ENCODE data around the gene RCSD1.

Gene RCSD1

DNA sequence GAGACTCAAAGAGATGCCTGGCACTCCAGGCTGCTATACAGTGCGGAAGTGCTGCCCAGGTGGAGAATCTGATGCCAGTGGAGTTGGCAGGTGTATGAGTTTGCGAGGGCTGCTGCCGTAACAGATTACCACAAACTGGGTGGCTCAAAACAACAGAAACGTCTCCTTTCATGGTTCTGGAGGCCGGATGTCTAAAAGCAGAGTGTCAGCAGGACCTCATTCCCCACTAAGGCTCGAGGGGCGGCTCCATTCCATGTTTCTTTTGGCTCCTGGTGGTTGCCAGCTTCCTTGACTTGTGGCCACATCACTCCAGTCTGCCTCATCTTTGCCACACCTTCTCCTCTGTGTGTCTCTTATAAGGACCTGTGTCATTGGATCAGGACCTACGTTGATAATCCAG, 10.0 kb downstream of the RCSD1 start:
- in situ Hi-C loops (cut with MboI; ENCODE audit: low sequenced_read_pairs), result no loop called here

DNA sequence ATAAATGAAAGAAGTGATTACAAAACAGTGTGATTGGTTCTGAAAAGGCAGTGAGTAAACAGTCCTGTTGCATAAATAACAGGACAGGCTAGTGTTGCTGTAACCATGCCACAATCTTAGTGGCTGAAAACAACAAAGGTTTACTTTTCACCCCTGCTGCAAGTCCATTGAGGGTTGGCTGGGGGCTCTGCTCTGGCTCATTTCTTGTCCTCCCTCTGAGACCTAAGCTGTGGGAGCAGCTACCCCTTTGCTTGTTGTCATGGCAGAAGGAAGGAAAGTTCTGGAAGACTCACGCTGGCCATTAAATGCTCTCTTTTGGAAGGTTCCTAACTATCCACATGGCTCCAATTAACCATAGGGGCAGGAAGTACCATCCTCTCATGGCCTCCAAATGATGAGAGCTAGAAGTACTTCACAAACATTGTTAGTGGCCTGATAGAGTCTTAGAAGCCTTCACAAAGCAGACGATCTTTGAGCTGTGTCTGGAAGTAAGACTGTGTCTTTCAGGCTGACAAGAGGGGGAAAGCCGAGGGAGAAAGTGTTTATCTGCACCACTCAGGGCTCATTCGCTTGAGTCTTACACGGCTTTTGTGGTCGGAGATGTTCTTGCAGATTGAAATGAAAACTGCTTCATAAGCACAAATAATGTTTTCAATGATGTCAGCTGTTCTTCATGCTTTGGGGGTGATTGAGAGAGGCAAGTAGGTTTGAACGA, 11.9 kb downstream of the RCSD1 start:
- in situ Hi-C loops (cut with MboI; ENCODE audit: low sequenced_read_pairs), result no loop called here

DNA sequence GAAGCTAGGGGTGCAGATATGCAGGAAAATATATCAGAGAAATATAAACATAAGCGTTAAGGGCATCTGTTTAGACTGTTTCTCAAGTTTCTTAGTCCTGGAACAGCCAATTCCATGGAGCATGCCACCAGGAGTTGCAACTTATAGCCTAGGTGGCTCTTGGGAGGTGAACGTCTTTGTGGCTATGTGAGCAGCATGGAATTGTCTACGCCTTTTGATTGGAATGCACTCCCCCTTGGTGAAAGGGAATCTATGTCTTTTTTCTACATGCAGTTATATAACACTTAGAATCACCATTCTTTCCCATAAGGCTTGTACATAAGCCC, 12.4 kb downstream of the RCSD1 start:
- in situ Hi-C loops (cut with MboI; ENCODE audit: low sequenced_read_pairs), result no loop called here

DNA sequence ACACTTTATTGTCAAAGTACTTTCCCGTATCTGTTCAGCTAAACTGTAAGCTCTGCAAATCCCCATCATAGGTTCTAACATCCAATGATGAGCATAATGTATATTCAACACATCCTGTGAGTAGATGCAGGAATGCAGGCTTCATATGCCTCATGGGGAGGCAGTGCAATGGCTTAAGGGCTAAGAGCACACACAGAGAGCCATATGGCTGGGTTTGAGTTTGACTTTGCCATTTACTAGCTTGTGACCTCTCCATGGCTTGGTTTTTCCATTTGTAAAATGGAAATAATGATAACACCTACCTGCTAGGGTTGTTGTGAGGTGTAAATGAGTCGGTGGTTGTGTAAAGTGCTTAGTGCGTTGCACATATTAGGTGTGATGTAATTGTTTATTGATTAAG, 13.4 kb downstream of the RCSD1 start:
- in situ Hi-C loops (cut with MboI; ENCODE audit: low sequenced_read_pairs), result no loop called here

DNA sequence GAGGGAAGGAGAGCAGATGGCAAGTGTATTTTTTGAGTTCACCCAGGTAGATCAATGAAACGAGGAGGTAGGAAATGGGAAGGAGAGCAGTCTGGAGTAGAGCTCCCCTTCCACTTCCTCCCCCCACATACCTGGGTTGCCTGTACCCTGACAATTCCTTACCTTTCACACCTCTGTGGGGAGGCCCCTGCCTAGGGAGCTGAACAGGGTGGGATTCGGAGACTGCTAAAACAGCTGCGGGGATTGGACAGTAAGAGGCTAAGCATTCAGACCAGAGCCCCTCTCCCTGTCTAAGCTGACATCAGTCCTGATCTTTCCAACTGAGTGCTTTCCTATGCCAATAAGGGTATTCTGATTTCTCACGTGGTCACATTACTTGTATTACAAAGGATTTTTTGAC, 14.5 kb downstream of the RCSD1 start:
- in situ Hi-C loops (cut with MboI; ENCODE audit: low sequenced_read_pairs), result no loop called here

DNA sequence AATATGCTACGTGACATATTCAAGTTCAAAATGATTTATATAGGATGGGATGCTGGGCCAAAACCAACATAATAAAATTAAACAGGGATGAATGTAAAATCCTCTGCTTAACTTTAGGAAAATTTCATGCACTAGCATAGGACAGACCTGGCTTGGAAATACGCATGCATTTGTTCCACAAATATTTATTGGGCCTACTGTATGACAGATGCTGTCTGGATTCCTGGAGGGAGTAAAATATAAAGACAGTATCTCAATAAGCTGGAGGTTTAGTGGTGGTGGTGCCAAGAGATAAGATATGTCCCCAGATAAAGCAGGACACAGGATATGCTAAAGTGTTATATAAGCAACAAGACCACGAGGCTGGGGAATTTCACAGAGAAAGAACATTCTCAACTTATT, 15.1 kb downstream of the RCSD1 start:
- in situ Hi-C loops (cut with MboI; ENCODE audit: low sequenced_read_pairs), result no loop called here

DNA sequence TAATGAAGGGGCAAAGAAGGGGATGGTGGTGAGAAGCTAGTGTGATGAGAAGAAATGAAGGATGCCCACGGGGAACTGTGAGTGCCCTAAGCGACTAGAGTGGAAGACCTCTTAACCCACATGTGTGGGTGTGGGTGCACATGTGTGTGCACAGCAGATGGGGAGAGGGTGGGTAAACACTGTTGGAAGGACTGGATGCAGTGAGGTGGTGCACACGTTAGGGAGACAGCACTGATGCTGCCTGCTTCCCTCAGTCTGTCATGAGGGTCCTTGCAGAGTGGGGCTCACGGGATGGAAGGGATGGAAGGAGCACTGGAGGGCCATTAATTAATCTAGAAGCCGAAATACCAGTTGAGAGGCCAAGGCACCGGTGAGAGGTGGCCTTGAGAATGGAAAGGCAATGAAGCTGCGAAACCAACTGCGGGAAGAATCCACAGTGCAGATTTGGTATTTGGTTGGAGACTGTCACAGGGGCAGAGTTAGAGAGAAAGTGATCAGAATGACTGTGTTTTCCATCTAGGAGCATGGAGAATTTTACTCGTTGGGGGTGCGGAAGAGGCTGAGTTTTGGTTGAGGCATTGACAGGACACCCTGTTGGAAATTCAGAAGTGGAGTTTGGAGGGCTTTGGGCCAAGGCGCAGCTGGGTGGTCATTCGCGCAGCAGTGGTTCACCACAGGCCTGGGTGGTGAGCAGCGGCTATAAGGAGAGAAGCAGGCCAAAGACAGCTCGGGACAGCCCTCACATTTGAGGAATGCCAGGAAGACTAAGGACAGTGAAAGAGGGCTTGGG, 15.8 kb downstream of the RCSD1 start:
- in situ Hi-C loops (cut with MboI; ENCODE audit: low sequenced_read_pairs), result no loop called here

DNA sequence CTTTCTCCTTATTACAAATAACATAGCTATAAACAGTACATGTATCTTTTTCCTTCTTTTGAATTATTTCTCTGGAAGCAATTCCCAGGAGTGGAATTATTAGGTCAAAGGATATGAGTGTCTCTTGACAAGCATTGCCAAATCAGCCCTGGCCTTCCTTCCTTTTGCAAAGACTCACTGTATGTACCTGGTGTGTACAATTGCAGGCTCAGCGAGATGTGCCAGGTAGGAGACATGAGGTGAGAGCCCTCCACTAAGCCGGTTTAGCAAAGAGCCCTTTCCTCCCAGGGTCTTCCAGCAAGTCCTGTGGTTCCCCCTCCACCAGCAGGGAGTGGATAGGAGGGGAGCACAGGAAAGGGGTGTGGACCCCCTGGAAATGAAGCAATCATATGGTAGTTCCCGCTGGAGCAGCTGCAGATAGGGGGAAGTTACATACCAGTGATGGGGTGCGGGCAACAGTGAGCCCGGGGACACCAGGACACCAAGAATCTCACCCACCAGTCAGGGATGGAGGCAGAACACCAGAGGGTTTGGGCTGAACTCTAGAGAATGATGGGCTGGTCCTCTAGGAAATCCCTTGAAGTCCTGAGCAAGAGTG, 18.3 kb downstream of the RCSD1 start:
- in situ Hi-C loops (cut with MboI; ENCODE audit: low sequenced_read_pairs), result no loop called here

DNA sequence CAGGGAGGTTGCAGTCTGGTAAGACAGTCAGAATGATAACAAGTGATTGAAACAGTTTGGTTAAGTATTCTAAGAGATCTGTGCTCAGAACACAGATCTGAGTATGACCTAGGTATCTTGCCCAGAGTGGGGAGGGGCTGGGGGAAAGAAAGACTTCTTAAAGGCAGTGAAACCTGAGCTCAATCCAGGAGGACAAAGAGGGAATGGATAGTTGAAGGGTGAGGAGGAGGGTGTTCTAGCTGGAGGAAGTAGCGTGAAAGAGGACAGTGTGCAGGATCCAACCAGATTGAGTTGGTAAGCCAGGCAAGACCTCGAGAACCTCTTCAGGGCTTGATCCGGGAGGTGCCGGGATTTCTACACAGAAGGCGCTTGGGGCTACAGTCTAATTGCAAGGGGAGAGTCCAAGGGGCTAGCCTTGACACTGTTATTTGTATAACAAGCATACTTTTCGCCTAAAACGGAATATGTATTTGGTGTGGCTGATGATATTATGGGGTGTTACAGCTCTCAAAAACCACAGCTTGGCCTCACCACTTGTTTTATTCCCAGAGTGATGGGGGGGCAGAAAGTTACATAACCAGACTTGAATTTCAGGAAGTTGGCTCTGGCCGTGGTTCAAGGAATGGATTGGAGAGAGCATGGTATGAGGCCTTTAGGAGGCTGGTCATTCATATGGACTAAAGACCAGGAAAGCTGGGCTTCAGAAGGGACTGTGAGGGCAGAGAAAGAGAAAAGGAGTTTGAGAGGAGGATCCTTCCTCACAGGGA, 19.1 kb downstream of the RCSD1 start:
- in situ Hi-C loops (cut with MboI; ENCODE audit: low sequenced_read_pairs), result no loop called here

DNA sequence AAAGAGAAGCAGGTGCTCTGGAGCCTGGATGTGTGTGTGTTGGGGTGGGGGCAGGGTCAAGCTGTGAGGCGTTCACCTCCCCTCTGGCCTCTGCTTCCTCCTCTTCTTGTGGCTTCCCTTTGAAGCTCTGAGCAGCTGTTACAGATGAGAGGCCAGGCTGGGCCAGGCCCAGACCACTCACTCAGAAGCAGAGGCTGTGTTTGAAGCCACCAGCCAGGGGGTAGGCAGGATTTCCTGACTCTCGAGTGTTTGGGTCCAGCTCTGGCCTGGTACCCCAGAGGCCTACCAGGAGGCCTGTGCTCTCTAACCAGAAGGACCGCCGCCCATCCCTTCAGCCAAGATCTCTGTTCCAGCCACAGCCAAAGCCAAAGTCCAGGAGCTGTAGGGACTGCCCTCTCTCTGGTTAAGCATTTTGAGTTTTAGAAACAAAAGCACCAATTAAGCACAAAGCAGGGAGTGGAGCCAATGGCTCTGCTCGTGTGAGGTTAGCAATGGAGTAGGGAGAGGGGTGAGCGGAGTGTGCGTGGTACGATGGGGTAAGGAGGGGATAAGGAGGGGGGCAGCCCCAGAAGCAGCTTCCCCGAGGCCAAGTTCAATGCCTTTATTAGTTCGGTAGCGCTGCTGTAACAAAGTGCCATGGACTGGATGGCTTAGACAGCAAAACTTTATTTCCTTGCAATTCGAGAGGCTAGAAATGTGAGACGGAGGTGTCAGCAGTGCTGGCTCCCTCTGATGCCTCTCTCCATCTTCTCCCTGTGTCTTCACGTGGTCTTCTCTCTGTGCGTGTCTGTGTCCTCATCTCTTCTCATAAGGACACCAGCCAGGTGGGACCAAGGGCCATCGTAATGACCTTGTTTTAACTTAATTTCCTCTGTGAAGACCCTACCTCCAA, 20.5 kb downstream of the RCSD1 start:
- in situ Hi-C loops (cut with MboI; ENCODE audit: low sequenced_read_pairs), result no loop called here

DNA sequence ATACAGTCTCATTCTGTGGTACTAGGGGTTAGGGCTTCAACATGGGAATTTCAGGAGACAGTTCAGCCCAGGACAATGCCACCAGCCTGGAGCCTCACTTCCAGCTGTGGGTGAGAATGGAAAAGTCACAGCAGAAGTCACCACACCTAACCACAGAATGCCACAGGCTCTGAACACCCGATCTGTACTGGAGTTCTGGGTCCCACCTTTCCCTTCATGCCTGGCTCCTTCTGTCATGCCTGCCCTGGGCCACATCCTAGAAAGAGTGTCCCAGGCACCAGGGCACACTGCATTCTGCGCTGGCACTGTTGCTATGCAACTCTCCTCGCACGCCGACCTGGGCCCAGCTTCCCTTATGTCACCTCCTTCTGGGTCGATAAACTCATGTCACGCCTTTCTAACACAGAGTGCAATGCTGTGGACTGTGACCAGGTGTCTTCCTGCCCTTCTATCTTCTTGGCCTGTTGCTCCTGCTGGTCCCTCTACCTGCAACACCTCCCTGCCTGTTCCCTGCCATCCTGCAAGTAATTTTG, 21.2 kb downstream of the RCSD1 start:
- in situ Hi-C loops (cut with MboI; ENCODE audit: low sequenced_read_pairs), result no loop called here

DNA sequence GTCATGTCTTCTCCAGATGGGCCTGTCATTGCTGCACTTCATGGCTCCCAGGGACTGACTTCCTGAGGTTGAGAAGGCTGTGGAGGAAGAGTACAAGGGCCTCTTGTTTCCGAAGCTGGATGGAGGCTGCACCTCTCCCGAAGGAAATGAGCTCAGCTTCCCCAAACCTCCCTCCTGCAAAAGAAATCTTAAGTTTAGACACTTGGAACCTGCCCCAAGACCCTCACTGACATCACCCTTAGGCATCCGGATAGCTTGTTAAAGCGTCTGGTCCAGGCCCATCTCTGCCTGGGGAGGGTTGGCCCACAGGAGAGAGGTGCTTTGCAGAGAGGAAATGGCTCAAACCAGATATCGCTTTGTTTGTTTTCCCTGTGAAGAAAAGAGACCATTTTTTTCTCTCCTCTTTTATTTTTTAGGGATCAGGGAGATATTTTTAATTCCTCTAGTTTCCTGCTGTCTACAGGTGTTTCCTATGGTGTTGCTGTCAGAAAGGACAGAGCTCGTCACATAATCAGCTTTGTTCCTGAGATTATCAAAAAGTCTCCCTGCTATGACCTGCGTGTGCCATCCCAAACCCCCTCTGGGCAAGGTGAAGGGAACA, 25.0 kb downstream of the RCSD1 start:
- in situ Hi-C loops (cut with MboI; ENCODE audit: low sequenced_read_pairs), result no loop called here

DNA sequence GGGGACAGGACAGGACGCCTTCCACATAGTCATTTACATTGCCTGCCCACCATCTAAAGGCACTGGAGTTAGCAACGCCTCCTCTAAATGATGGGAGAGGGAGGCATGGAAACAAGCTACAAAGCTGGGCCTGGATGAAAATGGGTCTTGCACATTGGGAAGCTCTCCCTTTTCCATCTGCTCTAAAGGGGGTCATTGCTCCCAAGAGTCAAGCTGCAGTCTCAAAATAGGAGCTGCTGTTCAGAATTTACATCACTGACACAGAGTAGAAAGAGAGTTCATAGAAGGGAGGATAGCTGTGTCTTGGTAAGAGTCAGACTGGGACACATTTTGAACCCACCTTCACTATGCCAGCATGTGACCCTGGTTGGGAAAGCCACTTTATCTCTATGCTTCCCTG, 26.6 kb downstream of the RCSD1 start:
- in situ Hi-C loops (cut with MboI; ENCODE audit: low sequenced_read_pairs), result no loop called here

DNA sequence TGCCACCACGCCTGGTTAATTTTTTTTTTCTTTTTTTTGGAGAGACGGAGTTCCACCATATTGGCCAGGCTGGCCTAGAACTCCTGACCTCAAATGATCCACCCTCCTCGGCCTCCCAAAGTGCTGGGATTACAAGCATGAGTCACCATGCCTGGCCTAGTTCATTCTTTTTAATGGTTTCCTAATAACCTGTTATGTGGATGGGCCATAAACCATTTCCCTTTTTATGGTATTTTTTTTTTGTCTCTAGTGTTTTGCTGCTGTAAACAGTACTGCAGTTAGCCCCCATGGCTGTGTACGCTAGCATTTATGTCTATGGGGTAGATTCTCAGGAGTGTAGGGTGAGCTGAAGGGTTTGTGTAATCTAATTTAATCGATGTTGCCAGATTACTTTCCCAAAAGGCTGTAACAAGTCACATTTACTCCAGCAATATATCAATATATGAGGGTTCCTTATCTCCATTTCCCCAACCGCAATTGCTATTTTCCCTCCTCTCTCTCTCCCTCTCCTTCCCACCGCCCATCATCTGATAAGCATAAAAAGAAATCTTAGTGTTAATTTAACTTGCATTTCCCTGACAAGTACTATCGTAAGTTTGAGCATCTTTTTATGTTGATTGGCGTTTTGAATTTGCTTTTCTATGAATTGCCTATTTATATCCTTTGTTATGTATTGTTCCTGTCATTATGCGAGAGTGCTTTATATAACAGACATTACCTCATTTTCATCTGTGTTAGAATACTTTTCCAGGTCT, 28.7 kb downstream of the RCSD1 start:
- in situ Hi-C loops (cut with MboI; ENCODE audit: low sequenced_read_pairs), result no loop called here

DNA sequence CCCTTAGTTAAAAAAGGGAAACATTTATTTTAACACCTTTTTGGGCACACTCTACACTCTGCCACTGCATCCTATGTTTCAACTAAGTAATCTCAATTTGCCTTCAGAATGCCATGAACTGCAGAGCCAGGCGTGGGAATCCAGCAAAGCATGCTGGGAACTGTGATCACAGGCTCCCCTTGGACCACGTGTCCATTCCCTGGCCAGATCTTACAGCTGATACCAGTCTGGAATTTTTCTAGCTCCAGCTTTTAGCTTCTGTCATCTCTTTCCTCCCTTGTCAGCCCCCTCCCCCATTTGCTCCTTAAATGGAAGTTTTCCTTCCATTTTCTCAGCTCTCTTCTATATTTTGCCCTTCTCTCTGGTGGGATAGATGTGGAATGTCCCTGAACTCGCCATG, 29.4 kb downstream of the RCSD1 start:
- in situ Hi-C loops (cut with MboI; ENCODE audit: low sequenced_read_pairs), result no loop called here

DNA sequence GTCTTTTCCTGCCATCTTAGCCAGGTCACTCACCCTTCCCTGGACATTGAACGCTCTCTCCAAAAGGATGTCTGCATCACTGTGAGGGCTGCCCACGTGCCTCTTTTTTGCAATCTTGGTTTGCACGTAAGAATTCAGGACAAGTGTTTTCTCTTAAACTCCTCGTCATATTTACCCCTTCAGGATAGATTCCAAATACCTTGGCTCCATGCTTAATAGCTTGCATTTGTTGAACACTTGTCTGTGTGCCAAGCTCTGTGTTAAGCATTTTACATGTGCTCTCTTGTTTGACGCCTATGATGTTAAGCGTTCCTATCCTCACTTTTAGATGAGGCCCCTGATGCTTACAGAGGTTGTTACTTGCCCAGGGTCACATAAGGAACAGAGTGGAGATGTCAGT, 29.8 kb downstream of the RCSD1 start:
- in situ Hi-C loops (cut with MboI; ENCODE audit: low sequenced_read_pairs), result no loop called here

DNA sequence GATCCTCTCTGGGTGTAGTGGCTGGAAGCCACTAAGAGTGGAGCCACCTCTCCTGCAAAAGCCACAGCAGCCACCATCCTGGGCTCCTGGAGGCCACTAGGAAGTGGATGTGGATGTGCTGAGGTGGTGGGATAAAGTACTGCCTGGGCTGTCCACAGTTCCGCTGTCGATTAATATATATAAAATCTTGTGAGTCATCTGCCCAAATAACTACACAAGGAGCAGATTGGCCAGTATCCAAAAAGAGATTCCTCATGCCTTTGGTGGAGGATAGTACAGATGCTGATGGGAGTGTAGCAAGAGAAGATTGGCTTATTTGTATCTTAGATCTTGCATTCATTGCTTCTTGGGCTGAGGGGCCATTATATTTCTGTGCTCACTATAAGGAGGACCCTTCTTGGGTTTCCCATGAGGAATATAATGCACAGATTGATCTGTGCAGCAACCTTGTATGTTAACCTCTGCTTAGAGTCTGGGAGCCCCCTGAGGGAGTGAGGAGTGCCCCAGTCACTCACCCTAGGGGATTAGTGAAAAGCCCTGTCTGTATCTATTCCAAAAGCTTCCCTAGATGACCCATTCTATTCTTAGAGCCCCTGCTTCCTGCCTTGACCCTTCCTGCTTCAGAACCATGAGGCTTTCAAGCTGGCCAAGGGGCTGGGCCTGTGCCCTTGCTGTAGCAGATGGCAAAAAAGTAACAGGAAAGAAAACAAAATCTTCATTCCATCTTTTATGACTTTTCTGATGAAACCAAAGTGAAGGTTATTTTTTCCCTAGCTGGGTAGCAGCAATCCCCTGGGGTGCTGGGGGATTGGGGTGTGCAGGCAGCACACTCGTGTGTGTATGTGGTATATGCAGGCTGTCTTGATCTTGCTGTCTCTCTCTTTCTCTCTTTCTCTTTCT, 31.7 kb downstream of the RCSD1 start:
- in situ Hi-C loops (cut with MboI; ENCODE audit: low sequenced_read_pairs), result no loop called here
